ENCODE data around the gene ZNF784. TPM values are rescaled to one million over a fixed set of nuclear protein-coding genes. Genes with fewer than 3 reads are reported as not detected.

Gene ZNF784
- total RNA-seq, 1 experiment from 2014 or later = 9.9 TPM

DNA sequence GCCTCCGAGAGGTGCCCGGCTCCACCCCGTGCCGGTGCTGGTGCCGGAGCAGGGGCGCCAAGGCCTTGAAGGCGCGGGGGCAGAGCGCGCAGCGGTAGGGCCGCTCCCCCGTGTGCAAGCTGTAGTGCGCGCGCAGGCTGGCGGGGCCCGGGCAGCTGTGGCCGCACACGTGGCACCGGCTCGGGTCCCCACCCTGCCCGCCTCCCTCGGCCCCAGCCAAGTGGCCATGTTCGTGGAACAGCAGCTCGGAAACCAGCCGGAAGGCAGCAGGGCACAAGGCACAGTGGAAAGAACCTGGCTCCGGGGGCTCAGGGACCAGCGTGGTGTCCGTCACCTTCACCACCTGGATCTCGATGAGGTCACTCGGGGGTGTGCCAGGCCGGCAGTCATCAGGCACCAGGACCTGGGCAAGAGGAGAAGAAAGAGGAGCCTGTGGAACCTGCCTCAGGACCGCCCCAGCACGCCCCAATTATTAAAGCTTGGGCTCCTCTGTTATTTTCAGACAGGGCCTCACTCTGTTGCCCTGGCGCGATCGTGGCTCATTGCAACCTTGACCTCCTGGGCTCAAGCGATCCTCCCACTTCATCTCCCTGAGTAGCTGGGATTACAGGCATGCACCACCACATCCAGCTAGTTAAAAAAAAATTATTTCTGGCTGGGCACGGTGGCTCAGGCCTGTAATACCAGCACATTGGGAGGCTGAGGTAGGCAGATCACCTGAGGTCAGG is 2.0 kb downstream of the ZNF784 start (continued):
- TF ChIP-seq ZSCAN18 (CRISPR knock-in tag; IDR thresholded peaks at IDR 0.05) (no peak), ESRRA (CRISPR knock-in tag; IDR thresholded peaks at IDR 0.05; ENCODE audit: borderline replicate concordance) (no peak), ATF1 (CRISPR knock-in tag; IDR thresholded peaks at IDR 0.05) (no peak)

- CTCF ChIA-PET = interaction anchor here (0.9 kb wide), 1 partner anchor 16 kb away, joined by 3 read pairs; no protein-coding TSS in a partner anchor
- POLR2A ChIA-PET = no interaction called here
- H3K9me3 Mint-ChIP-seq = 0 out of 2 replicates have a peak, but pooled peaks cover 3% of the 10 kb centered on the region
These were observed 2.6 kb downstream of the ZNF784 start for GRCh38 chr19:55621673-55622231.

More at GRCh38 chr19:55621673-55622231, 2.6 kb downstream of the ZNF784 start:
- peaks cover 19% of the 10 kb centered on the region for H3K36me3 Mint-ChIP-seq
- peaks cover 9% of the 10 kb centered on the region; the same call in 1 of the 2 replicates for H3K27me3 Mint-ChIP-seq (ENCODE audit: low read depth)
- TF ChIP-seq TCF7 (CRISPR knock-in tag; IDR thresholded peaks at IDR 0.05; ENCODE audit: low read depth) (no peak), ZNF138 (CRISPR knock-in tag; conservative IDR thresholded peaks at IDR 0.05) (no peak), GTF2I (CRISPR knock-in tag; conservative IDR thresholded peaks at IDR 0.05) (no peak), ZBTB21 (CRISPR knock-in tag; IDR thresholded peaks at IDR 0.05; ENCODE audit: borderline replicate concordance) (no peak), STAT6 (CRISPR knock-in tag; conservative IDR thresholded peaks at IDR 0.05; ENCODE audit: low read depth) (no peak), FOXP1 (CRISPR knock-in tag; IDR thresholded peaks at IDR 0.05; ENCODE audit: borderline replicate concordance) (no peak), IRF1 (CRISPR knock-in tag; IDR thresholded peaks at IDR 0.05) (no peak), GABPB1 (CRISPR knock-in tag; IDR thresholded peaks at IDR 0.05) (no peak), RELA (CRISPR knock-in tag; IDR thresholded peaks at IDR 0.05; ENCODE audit: borderline replicate concordance) (no peak), ZNF232 (CRISPR knock-in tag; IDR thresholded peaks at IDR 0.05) (no peak), EMX1 (CRISPR knock-in tag; IDR thresholded peaks at IDR 0.05) (no peak), KAT7 (CRISPR knock-in tag; IDR thresholded peaks at IDR 0.05; ENCODE audit: borderline replicate concordance) (no peak)
- TF ChIP-seq, protein P1, sequence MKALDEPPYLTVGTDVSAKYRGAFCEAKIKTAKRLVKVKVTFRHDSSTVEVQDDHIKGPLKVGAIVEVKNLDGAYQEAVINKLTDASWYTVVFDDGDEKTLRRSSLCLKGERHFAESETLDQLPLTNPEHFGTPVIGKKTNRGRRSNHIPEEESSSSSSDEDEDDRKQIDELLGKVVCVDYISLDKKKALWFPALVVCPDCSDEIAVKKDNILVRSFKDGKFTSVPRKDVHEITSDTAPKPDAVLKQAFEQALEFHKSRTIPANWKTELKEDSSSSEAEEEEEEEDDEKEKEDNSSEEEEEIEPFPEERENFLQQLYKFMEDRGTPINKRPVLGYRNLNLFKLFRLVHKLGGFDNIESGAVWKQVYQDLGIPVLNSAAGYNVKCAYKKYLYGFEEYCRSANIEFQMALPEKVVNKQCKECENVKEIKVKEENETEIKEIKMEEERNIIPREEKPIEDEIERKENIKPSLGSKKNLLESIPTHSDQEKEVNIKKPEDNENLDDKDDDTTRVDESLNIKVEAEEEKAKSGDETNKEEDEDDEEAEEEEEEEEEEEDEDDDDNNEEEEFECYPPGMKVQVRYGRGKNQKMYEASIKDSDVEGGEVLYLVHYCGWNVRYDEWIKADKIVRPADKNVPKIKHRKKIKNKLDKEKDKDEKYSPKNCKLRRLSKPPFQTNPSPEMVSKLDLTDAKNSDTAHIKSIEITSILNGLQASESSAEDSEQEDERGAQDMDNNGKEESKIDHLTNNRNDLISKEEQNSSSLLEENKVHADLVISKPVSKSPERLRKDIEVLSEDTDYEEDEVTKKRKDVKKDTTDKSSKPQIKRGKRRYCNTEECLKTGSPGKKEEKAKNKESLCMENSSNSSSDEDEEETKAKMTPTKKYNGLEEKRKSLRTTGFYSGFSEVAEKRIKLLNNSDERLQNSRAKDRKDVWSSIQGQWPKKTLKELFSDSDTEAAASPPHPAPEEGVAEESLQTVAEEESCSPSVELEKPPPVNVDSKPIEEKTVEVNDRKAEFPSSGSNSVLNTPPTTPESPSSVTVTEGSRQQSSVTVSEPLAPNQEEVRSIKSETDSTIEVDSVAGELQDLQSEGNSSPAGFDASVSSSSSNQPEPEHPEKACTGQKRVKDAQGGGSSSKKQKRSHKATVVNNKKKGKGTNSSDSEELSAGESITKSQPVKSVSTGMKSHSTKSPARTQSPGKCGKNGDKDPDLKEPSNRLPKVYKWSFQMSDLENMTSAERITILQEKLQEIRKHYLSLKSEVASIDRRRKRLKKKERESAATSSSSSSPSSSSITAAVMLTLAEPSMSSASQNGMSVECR (CRISPR knock-in tag; IDR thresholded peaks at IDR 0.05; ENCODE audit: borderline replicate concordance) = no peak
- TF ChIP-seq, protein P2, sequence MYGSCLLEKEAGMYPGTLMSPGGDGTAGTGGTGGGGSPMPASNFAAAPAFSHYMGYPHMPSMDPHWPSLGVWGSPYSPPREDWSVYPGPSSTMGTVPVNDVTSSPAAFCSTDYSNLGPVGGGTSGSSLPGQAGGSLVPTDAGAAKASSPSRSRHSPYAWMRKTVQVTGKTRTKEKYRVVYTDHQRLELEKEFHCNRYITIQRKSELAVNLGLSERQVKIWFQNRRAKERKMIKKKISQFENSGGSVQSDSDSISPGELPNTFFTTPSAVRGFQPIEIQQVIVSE (CRISPR knock-in tag; IDR thresholded peaks at IDR 0.05; ENCODE audit: borderline replicate concordance) = no peak
- H3K4me1 Mint-ChIP-seq = peaks cover 17% of the 10 kb centered on the region
- H3K27ac Mint-ChIP-seq = no peak overlapping the region
- ATAC-seq = no peak
- H3K4me3 Mint-ChIP-seq = no peak overlapping the region
- DNase-seq (ENCODE audit: low spot score) = no peak
